OCI-LY1 (cell line): ENCODE measurements around the gene TMEM121.
"Not testable (repeated sequence)": the region's sequence is repeated elsewhere in the genome, so short reads cannot be mapped to it uniquely, and the experiment has no call there.

Experiments used
- EZH2 ChIP-seq: fragments of 200-600 bp; sonication (generic), shearing (Covaris generic); IDR thresholded peaks from 2 replicates; pipeline ENCODE4 v1.8.0; 2017; ENCODE audit warnings: borderline replicate concordance, mixed run types, mild to moderate bottlenecking, antibody characterized with exemption, low read length, moderate library complexity, mixed read lengths
- TF ChIP-seq, protein P1 (sequence below): fragments of 200-600 bp; sonication (generic), shearing (Covaris generic); IDR thresholded peaks from 2 replicates; pipeline ENCODE4 v1.5.1; 2017; ENCODE audit warnings: mild to moderate bottlenecking, antibody characterized with exemption, low read length, moderate library complexity, mixed read lengths

DNA sequence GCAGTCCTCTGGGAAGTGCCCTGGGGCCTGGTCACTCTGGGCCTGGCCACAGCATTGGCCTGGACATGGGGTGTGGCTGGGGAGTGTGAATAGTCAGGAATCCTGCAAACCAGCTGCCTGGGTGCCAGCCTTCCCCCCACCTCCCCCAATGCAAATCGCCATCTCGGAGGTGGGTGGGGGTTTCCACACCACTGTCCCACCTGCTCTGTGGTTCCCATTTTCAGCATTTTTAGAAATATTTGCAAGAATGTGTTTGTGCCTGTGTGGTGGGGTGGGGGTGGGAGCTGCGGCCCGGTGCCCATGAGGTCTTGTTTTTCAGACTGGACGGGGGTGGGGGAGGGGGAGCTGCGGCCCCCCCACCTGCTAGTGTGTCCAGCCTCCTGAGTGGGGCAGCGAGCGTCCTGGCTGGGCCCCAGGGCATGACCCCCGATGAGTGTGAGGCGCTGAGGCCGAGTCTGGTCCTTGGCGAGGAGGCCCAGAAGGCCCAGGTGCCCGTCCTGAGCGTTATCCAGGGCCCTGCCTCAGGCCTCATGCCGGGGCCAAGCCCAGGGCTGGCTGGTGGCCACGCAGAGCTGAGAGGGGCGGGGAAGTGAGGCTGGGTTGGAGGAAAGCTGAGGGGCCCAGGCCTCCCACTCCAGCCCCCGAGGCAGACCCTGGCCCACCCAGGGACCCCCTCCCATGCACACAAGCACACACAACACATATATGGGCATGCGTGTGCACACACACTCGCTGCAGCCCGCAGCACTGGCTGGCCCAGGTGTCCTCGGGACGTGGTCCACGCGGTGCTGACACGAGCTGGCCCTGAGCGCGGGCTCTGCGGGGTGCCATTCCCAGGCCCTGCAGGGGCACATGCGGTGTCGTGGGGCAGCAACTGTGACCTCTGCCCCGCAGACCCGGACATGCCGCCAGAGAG, 40.1 kb downstream of the TMEM121 start:
- not testable (repeated sequence) for TF ChIP-seq EZH2
- TF ChIP-seq, protein P1, sequence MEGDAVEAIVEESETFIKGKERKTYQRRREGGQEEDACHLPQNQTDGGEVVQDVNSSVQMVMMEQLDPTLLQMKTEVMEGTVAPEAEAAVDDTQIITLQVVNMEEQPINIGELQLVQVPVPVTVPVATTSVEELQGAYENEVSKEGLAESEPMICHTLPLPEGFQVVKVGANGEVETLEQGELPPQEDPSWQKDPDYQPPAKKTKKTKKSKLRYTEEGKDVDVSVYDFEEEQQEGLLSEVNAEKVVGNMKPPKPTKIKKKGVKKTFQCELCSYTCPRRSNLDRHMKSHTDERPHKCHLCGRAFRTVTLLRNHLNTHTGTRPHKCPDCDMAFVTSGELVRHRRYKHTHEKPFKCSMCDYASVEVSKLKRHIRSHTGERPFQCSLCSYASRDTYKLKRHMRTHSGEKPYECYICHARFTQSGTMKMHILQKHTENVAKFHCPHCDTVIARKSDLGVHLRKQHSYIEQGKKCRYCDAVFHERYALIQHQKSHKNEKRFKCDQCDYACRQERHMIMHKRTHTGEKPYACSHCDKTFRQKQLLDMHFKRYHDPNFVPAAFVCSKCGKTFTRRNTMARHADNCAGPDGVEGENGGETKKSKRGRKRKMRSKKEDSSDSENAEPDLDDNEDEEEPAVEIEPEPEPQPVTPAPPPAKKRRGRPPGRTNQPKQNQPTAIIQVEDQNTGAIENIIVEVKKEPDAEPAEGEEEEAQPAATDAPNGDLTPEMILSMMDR = not testable (repeated sequence)
